GM23338 (cell line): ENCODE measurements around the gene PRRX1. TPM values are rescaled to one million over a fixed set of nuclear protein-coding genes. Genes with fewer than 3 reads are reported as not detected.

Experiments used
- ATAC-seq: fragments of 200-7000 bp; cut with Tn5 transposase; 3 replicates; pipeline ENCODE4 v1.9.1; 2020
- DNase-seq: peaks from one replicate; pipeline ENCODE4 v3.0.0-alpha.2; 2015; ENCODE audit warnings: low spot score
- H2AFZ ChIP-seq: fragments of 200-600 bp; sonication (generic); 2 replicates; pipeline ENCODE4 v1.8.0; 2016; ENCODE audit warnings: antibody characterized with exemption, mild to moderate bottlenecking, moderate library complexity
- H3F3A ChIP-seq: fragments of 200-600 bp; sonication (generic); replicated peaks from 2 replicates; pipeline ENCODE4 v1.8.0; 2017; ENCODE audit warnings: antibody characterized with exemption, mixed run types, low read depth
- H3K27ac ChIP-seq: fragments of 200-600 bp; sonication (generic); 2 replicates; pipeline ENCODE4 v1.6.1; 2016; ENCODE audit warnings: low read depth
- H3K27me3 ChIP-seq: fragments of 200-600 bp; sonication (generic); 2 replicates; pipeline ENCODE4 v1.8.0; 2016; ENCODE audit warnings: mild to moderate bottlenecking, mixed run types, moderate library complexity; ENCODE audit not compliant: insufficient read depth
- H3K36me3 ChIP-seq: fragments of 200-600 bp; sonication (generic); 2 replicates; pipeline ENCODE4 v1.8.0; 2016; ENCODE audit warnings: mild to moderate bottlenecking; ENCODE audit not compliant: insufficient read depth
- H3K4me1 ChIP-seq: fragments of 200-600 bp; sonication (generic); 2 replicates; pipeline ENCODE4 v1.8.0; 2016; ENCODE audit warnings: mild to moderate bottlenecking, moderate library complexity; ENCODE audit not compliant: insufficient read depth
- H3K4me2 ChIP-seq: fragments of 200-600 bp; sonication (generic); 2 replicates; pipeline ENCODE4 v1.7.1; 2017; ENCODE audit warnings: mixed run types
- H3K4me3 ChIP-seq: fragments of 200-600 bp; sonication (generic); 2 replicates; pipeline ENCODE4 v1.6.1; 2016; ENCODE audit warnings: mixed run types
- H3K79me2 ChIP-seq: fragments of 200-600 bp; sonication (generic); replicated peaks from 2 replicates; pipeline ENCODE4 v1.8.0; 2017; ENCODE audit warnings: mild to moderate bottlenecking; ENCODE audit not compliant: insufficient read depth
- H3K9me2 ChIP-seq: fragments of 200-600 bp; sonication (generic); 2 replicates; pipeline ENCODE4 v1.8.0; 2017; ENCODE audit not compliant: insufficient read depth
- H4K20me1 ChIP-seq: fragments of 200-600 bp; sonication (generic); replicated peaks from 2 replicates; pipeline ENCODE4 v1.8.0; 2017; ENCODE audit warnings: mild to moderate bottlenecking; ENCODE audit not compliant: insufficient read depth
- H3K27ac Mint-ChIP-seq: 2 replicates; pipeline ENCODE4 v1.8.0; 2020; ENCODE audit warnings: inconsistent platforms, mild to moderate bottlenecking, moderate library complexity, mixed read lengths
- H3K27me3 Mint-ChIP-seq: 3 replicates; pipeline ENCODE4 v1.8.0; 2022; ENCODE audit warnings: low read depth, mild to moderate bottlenecking, moderate library complexity, mixed read lengths, inconsistent platforms; ENCODE audit not compliant: insufficient read depth, poor library complexity
- H3K36me3 Mint-ChIP-seq: 3 replicates; pipeline ENCODE4 v1.8.0; 2021; ENCODE audit warnings: low read depth, mild to moderate bottlenecking, inconsistent platforms, moderate library complexity, mixed read lengths
- H3K4me1 Mint-ChIP-seq: 3 replicates; pipeline ENCODE4 v1.8.0; 2020; ENCODE audit warnings: mild to moderate bottlenecking, inconsistent platforms, mixed read lengths
- H3K4me3 Mint-ChIP-seq: 3 replicates; pipeline ENCODE4 v1.8.0; 2021; ENCODE audit warnings: moderate library complexity, mild to moderate bottlenecking, inconsistent platforms, mixed read lengths
- H3K9me3 Mint-ChIP-seq: 3 replicates; pipeline ENCODE4 v1.8.0; 2020; ENCODE audit warnings: moderate library complexity, mild to moderate bottlenecking, inconsistent platforms, mixed read lengths
- CREB1 ChIP-seq: fragments of 250-450 bp; sonication (Bioruptor Pico); IDR thresholded peaks from 2 replicates; pipeline ENCODE4 v1.5.0; 2020; ENCODE audit warnings: low read depth, mild to moderate bottlenecking, moderate library complexity
- EZH2phosphoT487 ChIP-seq: fragments of 200-600 bp; sonication (generic); IDR thresholded peaks from one replicate; pipeline ENCODE4 v1.8.1; 2018; ENCODE audit warnings: antibody characterized with exemption; ENCODE audit not compliant: unreplicated experiment
- JUNB ChIP-seq: IDR thresholded peaks from one replicate; pipeline ENCODE4 v1.6.1; 2016; ENCODE audit warnings: antibody characterized with exemption; ENCODE audit not compliant: unreplicated experiment
- NANOG ChIP-seq: IDR thresholded peaks from 2 replicates; pipeline ENCODE4 v1.6.1; 2016; ENCODE audit warnings: antibody characterized with exemption, borderline replicate concordance
- ZNF114 ChIP-seq: fragments of 250-450 bp; sonication (Bioruptor Pico); IDR thresholded peaks from 2 replicates; pipeline ENCODE4 v1.5.0; 2020; ENCODE audit warnings: mild to moderate bottlenecking, moderate library complexity
- ZNF331 ChIP-seq: fragments of 250-450 bp; sonication (Bioruptor Pico); IDR thresholded peaks from 2 replicates; pipeline ENCODE4 v1.5.0; 2020; ENCODE audit warnings: low read depth, mild to moderate bottlenecking, moderate library complexity
- polyA plus RNA-seq: library from polyadenylated mRNA; unstranded; fragments of >200 nt; fragmentation: Nextera tagmentation; extraction: Ambion mirVana; gene quantifications from 2 replicates; pipeline ENCODE4 v1.2.1, GENCODE V29; 2016
- total RNA-seq: library from RNA; depleted of rRNA; stranded (reverse); fragments of >200 nt; shearing (Covaris generic); gene quantifications from 2 replicates; pipeline ENCODE4 v1.2.3, GENCODE V29; 2014
- TF ChIP-seq, protein P1 (sequence below): IDR thresholded peaks from one replicate; pipeline ENCODE4 v1.6.1; 2018; ENCODE audit warnings: antibody characterized with exemption; ENCODE audit not compliant: unreplicated experiment
- TF ChIP-seq, protein P2 (sequence below), 2 experiments: fragments of 200-600 bp in 1 of 2; sonication (generic) in 1 of 2; conservative IDR thresholded peaks; 2 replicates each; pipeline versions ENCODE4 v1.5.1 to v1.6.1; 2016 to 2017; ENCODE audit warnings: antibody characterized with exemption in 2 of 2, low read depth in 2 of 2, mild to moderate bottlenecking in 2 of 2, moderate library complexity in 1 of 2

Gene PRRX1
- total and polyA plus RNA-seq, 2 experiments from 2014 or later, result 0.58 TPM; not detected in 1

- H3K4me2 ChIP-seq, result no peak overlapping the region
Measured at GRCh38 chr1:170691258-170691657, 27.3 kb downstream of the PRRX1 start.

DNA sequence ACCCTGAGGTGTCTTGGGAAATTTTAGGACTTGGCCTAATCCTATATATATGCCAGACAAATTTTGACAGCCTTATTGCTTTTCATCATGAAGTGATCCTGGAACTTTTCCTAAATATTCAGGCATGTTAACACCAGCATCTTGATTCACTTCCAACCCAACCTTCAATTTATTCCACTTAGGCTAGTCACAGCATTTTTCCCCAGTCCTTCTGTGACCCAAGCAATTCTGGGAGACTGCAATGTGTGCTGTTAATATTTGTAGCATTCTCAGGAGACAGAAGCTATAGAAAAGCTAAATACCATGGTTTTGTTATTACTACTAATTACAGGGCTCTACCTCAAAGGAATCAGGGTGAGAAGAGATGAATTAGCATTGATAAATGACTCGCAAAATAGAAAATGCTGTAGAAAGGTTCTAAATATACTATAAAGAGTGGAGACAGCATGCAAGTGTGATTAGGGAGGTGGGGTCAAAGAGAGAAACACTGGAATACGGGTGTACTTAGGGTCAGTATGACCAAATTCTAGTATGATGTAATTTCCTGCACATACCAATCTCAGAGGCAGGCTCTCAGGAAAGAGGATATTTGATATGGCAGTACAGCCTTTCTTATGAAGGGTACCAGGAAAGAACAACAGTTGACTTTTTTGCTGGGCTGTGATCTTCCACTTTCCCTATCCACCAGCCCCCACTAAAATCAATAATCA is 29.1 kb downstream of the PRRX1 start:
- H3K9me3 Mint-ChIP-seq, result no peaks in the 10 kb centered on the region
- Histone ChIP-seq H3K27me3 (no peaks in the 10 kb centered on the region), H3K79me2 (no peaks in the 10 kb centered on the region), H3K9me2 (no peaks in the 10 kb centered on the region), H4K20me1 (no peaks in the 10 kb centered on the region), H3K36me3 (no peaks in the 10 kb centered on the region), H3K4me1 (peaks cover 8% of the 10 kb centered on the region; the same call in 1 of the 2 replicates), H2AFZ (no peak overlapping the region), H3K4me3 (no peak overlapping the region), H3F3A (no peaks in the 10 kb centered on the region), H3K27ac (no peak overlapping the region), H3K4me2 (no peak overlapping the region)
- H3K27me3 Mint-ChIP-seq, result peaks cover 2% of the 10 kb centered on the region
- H3K27ac Mint-ChIP-seq, result no peak overlapping the region
- peaks cover 4% of the 10 kb centered on the region; the same call in 1 of the 3 replicates for H3K4me1 Mint-ChIP-seq
- H3K36me3 Mint-ChIP-seq, result no peaks in the 10 kb centered on the region
- ATAC-seq (no peak), DNase-seq (no peak)
- TF ChIP-seq ZNF114 (no peak), NANOG (no peak), CREB1 (CRISPR knock-in tag) (no peak)
- TF ChIP-seq, protein P1, sequence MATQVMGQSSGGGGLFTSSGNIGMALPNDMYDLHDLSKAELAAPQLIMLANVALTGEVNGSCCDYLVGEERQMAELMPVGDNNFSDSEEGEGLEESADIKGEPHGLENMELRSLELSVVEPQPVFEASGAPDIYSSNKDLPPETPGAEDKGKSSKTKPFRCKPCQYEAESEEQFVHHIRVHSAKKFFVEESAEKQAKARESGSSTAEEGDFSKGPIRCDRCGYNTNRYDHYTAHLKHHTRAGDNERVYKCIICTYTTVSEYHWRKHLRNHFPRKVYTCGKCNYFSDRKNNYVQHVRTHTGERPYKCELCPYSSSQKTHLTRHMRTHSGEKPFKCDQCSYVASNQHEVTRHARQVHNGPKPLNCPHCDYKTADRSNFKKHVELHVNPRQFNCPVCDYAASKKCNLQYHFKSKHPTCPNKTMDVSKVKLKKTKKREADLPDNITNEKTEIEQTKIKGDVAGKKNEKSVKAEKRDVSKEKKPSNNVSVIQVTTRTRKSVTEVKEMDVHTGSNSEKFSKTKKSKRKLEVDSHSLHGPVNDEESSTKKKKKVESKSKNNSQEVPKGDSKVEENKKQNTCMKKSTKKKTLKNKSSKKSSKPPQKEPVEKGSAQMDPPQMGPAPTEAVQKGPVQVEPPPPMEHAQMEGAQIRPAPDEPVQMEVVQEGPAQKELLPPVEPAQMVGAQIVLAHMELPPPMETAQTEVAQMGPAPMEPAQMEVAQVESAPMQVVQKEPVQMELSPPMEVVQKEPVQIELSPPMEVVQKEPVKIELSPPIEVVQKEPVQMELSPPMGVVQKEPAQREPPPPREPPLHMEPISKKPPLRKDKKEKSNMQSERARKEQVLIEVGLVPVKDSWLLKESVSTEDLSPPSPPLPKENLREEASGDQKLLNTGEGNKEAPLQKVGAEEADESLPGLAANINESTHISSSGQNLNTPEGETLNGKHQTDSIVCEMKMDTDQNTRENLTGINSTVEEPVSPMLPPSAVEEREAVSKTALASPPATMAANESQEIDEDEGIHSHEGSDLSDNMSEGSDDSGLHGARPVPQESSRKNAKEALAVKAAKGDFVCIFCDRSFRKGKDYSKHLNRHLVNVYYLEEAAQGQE, result no peak
- TF ChIP-seq, protein P2, sequence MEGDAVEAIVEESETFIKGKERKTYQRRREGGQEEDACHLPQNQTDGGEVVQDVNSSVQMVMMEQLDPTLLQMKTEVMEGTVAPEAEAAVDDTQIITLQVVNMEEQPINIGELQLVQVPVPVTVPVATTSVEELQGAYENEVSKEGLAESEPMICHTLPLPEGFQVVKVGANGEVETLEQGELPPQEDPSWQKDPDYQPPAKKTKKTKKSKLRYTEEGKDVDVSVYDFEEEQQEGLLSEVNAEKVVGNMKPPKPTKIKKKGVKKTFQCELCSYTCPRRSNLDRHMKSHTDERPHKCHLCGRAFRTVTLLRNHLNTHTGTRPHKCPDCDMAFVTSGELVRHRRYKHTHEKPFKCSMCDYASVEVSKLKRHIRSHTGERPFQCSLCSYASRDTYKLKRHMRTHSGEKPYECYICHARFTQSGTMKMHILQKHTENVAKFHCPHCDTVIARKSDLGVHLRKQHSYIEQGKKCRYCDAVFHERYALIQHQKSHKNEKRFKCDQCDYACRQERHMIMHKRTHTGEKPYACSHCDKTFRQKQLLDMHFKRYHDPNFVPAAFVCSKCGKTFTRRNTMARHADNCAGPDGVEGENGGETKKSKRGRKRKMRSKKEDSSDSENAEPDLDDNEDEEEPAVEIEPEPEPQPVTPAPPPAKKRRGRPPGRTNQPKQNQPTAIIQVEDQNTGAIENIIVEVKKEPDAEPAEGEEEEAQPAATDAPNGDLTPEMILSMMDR (conservative IDR thresholded peaks at IDR 0.05; ENCODE audit: low read depth in 2 of 2), result no peak
- no peak overlapping the region for H3K4me3 Mint-ChIP-seq

More at GRCh38 chr1:170691258-170691657, 27.3 kb downstream of the PRRX1 start:
- DNase-seq (no peak), ATAC-seq (no peak)
- 0 out of 3 replicates have a peak, but pooled peaks cover 2% of the 10 kb centered on the region for H3K4me1 Mint-ChIP-seq
- Histone ChIP-seq H3K27ac (no peak overlapping the region), H3K9me2 (no peaks in the 10 kb centered on the region), H3K36me3 (no peaks in the 10 kb centered on the region), H3K4me1 (peaks cover 6% of the 10 kb centered on the region; the same call in 1 of the 2 replicates), H3K4me3 (no peak overlapping the region), H3K27me3 (no peaks in the 10 kb centered on the region), H3F3A (no peaks in the 10 kb centered on the region), H3K79me2 (no peaks in the 10 kb centered on the region), H2AFZ (no peak overlapping the region), H4K20me1 (no peaks in the 10 kb centered on the region)
- TF ChIP-seq EZH2phosphoT487 (no peak), NANOG (no peak), ZNF331 (CRISPR knock-in tag) (no peak), JUNB (no peak)
- no peaks in the 10 kb centered on the region for H3K36me3 Mint-ChIP-seq
- no peak overlapping the region for H3K27ac Mint-ChIP-seq
- no peaks in the 10 kb centered on the region for H3K9me3 Mint-ChIP-seq
- no peak overlapping the region for H3K4me3 Mint-ChIP-seq
- peaks cover 2% of the 10 kb centered on the region for H3K27me3 Mint-ChIP-seq
